Upper lobe of right lung (tissue), 1 donor: Measurements from ENCODE around the gene ITGA2B. TPM values are rescaled to one million over a fixed set of nuclear protein-coding genes. Genes with fewer than 3 reads are reported as not detected.

Experiments used
- ATAC-seq: fragments of 200-7000 bp; cut with Tn5 transposase; one replicate; pipeline ENCODE4 v1.9.1; 2020; ENCODE audit warnings: mild to moderate bottlenecking, moderate library complexity
- DNase-seq: peaks from one replicate; pipeline ENCODE4 v3.0.0-alpha.2; 2020
- H3K27ac ChIP-seq: fragments of 200-600 bp; one replicate; pipeline ENCODE4 v1.8.0; 2022
- H3K27me3 ChIP-seq: fragments of 200-600 bp; one replicate; pipeline ENCODE4 v1.8.0; 2022; ENCODE audit warnings: mild to moderate bottlenecking
- H3K36me3 ChIP-seq: fragments of 200-600 bp; one replicate; pipeline ENCODE4 v1.8.0; 2022
- H3K4me1 ChIP-seq: fragments of 200-600 bp; one replicate; pipeline ENCODE4 v1.8.0; 2022
- H3K4me3 ChIP-seq: fragments of 200-600 bp; one replicate; pipeline ENCODE4 v1.8.0; 2022; ENCODE audit warnings: mild to moderate bottlenecking
- H3K9me3 ChIP-seq: fragments of 200-600 bp; one replicate; pipeline ENCODE4 v1.8.0; 2022
- CTCF ChIP-seq: fragments of 200-600 bp; IDR thresholded peaks from one replicate; pipeline ENCODE4 v1.8.0; 2022; ENCODE audit warnings: antibody characterized with exemption
- intact Hi-C: fragments of 100-400 bp; cut with DNase I; formaldehyde crosslinking; loops from one replicate; pipeline ENCODE4 v1.11.0; 2022
- total RNA-seq: library from RNA; stranded (reverse); fragmentation: NEBNext Ultra II Directional; extraction: Animal tissue kit (Norgen Biotek cat#: 25700); gene quantifications from one replicate; pipeline ENCODE4 v1.2.1, GENCODE V29; 2021
- donor health status: DM: no; HTN: yes; CAD: no; lungs with severe emphysema.

The ITGA2B gene
- total RNA-seq, 1 donor from 2014 or later, result 4.6 TPM

- no peaks in the 10 kb centered on the region for H3K4me1 ChIP-seq
- H3K4me3 ChIP-seq, result peak overlapping the region; percentile 23
- no peaks in the 10 kb centered on the region for H3K9me3 ChIP-seq
- TF ChIP-seq CTCF, result no peak
- DNase-seq, result no peak
- peaks cover 39% of the 10 kb centered on the region for H3K36me3 ChIP-seq
- H3K27ac ChIP-seq, result no peak overlapping the region
- H3K27me3 ChIP-seq, result no peaks in the 10 kb centered on the region
- no peak for ATAC-seq
- intact Hi-C loops, result no loop called here
Measured at GRCh38 chr17:44352828-44353671, 36.4 kb downstream of the ITGA2B start.

- TF ChIP-seq CTCF, result no peak
- Histone ChIP-seq H3K9me3 (no peaks in the 10 kb centered on the region), H3K4me3 (no peak overlapping the region), H3K36me3 (peaks cover 39% of the 10 kb centered on the region), H3K4me1 (peaks cover 2% of the 10 kb centered on the region), H3K27me3 (no peaks in the 10 kb centered on the region), H3K27ac (no peak overlapping the region)
- no peak for DNase-seq
- no peak for ATAC-seq
- intact Hi-C loops, result no loop called here
Measured at GRCh38 chr17:44351961-44352827, 37.3 kb downstream of the ITGA2B start.

GRCh38 chr17:44351464-44351863, 38.0 kb downstream of the ITGA2B start:
- no peak for ATAC-seq
- no peak overlapping the region for H3K4me3 ChIP-seq
- intact Hi-C loops, result no loop called here

GRCh38 chr17:44350733-44351226, 38.7 kb downstream of the ITGA2B start:
- DNase-seq, result peak; percentile 83
- Histone ChIP-seq H3K27ac (no peak overlapping the region), H3K4me1 (peaks cover 6% of the 10 kb centered on the region), H3K4me3 (no peak overlapping the region), H3K27me3 (no peaks in the 10 kb centered on the region), H3K36me3 (peaks cover 39% of the 10 kb centered on the region), H3K9me3 (no peaks in the 10 kb centered on the region)
- TF ChIP-seq CTCF, result peak; percentile 77
- peak; percentile 68 for ATAC-seq
- intact Hi-C loops, result no loop called here

More at GRCh38 chr17:44351464-44351863, 38.0 kb downstream of the ITGA2B start:
- TF ChIP-seq CTCF, result no peak
- no peak for DNase-seq
- Histone ChIP-seq H3K27me3 (no peaks in the 10 kb centered on the region), H3K36me3 (peaks cover 39% of the 10 kb centered on the region), H3K27ac (no peak overlapping the region), H3K4me1 (peaks cover 6% of the 10 kb centered on the region), H3K9me3 (no peaks in the 10 kb centered on the region)

GRCh38 chr17:44349553-44350070, 39.8 kb downstream of the ITGA2B start:
- no peaks in the 10 kb centered on the region for H3K27me3 ChIP-seq
- no peak for DNase-seq
- H3K27ac ChIP-seq, result no peak overlapping the region

More at GRCh38 chr17:44349553-44350070, 39.8 kb downstream of the ITGA2B start:
- no peak for TF ChIP-seq CTCF
- intact Hi-C loops, result no loop called here
- H3K4me3 ChIP-seq, result no peak overlapping the region
- no peak for ATAC-seq
- H3K36me3 ChIP-seq, result peaks cover 39% of the 10 kb centered on the region
- H3K4me1 ChIP-seq, result peaks cover 6% of the 10 kb centered on the region
- H3K9me3 ChIP-seq, result no peaks in the 10 kb centered on the region
